ENCODE measurements around the gene PEPD.
"Not testable (repeated sequence)": the region's sequence is repeated elsewhere in the genome, so short reads cannot be mapped to it uniquely, and the experiment has no call there.

Gene PEPD

DNA sequence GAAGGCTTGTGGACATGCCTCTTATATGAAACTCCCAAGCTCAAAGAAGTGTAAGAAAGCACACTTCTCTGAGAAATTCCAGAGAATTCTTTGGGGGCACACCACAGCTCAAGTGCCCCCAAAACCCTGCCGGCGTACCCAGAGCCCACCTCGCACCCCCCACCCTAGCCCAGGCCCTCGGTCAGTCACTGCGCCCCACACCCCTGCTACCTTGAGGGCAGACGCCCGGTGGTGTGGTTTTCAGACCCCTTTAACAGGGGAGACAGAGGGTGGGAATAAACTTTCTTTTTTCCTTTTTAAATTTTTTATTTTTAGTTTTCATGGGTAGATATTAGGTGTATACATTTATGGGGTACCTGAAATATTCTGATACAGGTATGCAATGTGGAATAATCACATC lies 29.5 kb downstream of the PEPD start:
- no peak for DNase-seq (ENCODE audit: low read depth)
- H3K4me3 ChIP-seq (ENCODE audit: low read length), result no peak overlapping the region
- TF ChIP-seq CTCF (conservative IDR thresholded peaks at IDR 0.05; ENCODE audit: low read depth, low read length), result no peak

DNA sequence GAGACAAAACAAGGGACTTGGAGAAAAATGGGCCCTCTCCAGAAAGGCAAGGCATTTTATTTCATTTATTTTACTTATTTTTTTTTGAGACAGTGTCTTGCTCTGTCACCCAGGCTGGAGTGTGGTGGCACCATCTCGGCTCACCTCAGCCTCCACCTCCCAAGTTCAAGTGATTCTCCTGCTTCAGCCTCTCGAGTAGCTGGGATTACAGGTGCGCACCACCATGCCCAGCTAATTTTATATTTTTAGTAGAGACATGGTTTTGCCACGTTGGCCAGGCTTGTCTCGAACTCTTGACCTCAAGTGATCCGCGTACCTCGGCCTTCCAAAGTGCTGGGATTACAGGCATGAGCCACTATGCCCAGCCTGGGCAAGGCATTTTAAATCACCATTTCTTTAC lies 31.0 kb downstream of the PEPD start:
- not testable (repeated sequence) for H3K4me3 ChIP-seq (ENCODE audit: low read length); DNase-seq (ENCODE audit: low read depth)

- TF ChIP-seq CTCF (conservative IDR thresholded peaks at IDR 0.05; ENCODE audit: low read depth, low read length), result no peak
- no peak for DNase-seq (ENCODE audit: low read depth)
- no peak overlapping the region for H3K4me3 ChIP-seq (ENCODE audit: low read length)
Observed at GRCh38 chr19:33490041-33490451, 31.5 kb downstream of the PEPD start.

GRCh38 chr19:33488826-33489225 lies 32.8 kb downstream of the PEPD start:
- H3K4me3 ChIP-seq (ENCODE audit: low read length), result no peak overlapping the region
- no peak for TF ChIP-seq CTCF (conservative IDR thresholded peaks at IDR 0.05; ENCODE audit: low read depth, low read length)
- no peak for DNase-seq (ENCODE audit: low read depth)

DNA sequence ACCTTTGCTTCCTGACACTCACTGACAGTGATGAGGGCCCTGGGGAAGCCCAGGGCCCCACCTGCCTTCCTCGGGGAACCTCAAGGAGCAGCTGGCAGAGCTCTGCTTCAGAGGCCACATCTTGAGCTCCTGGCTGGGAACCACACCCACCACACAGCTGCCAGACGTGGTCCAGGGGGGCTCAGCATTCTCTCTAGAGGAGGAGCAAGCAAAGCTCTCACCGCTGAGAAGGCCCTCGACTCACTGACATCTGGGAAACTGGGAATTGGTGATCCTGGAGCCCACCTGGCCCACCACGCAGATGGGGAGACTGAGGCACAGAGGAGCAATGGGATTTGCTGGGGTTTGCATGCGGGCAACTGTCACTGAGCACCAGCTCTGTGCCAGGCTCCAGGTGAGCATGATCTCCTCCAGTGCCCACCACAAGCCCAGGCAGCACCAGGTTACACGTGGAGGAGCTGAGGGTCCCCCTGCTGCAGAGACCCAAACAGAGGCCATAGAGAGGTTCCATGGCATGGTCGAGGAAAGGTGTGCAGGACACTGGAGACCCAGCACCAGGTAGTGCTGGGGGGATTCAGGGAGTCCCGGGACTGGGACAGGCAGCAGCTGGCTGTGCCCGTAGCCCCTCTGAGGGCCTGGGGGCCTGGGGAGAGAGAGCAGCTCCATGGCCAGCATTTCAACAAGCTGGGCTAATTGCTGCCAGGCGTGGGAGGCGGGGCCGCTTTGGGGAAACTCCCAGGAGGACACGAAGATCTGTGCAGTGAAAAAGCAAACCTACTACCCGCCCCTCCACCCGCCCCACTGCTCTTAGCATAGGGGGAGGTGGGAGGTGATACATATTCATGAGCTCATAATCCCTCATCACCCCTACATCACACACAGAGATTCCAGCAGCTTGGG lies 33.4 kb downstream of the PEPD start:
- DNase-seq (ENCODE audit: low read depth), result no peak
- H3K4me3 ChIP-seq (ENCODE audit: low read length), result no peak overlapping the region
- no peak for TF ChIP-seq CTCF (conservative IDR thresholded peaks at IDR 0.05; ENCODE audit: low read depth, low read length)

- H3K4me3 ChIP-seq (ENCODE audit: low read length), result no peak overlapping the region
- no peak for TF ChIP-seq CTCF (conservative IDR thresholded peaks at IDR 0.05; ENCODE audit: low read depth, low read length)
- no peak for DNase-seq (ENCODE audit: low read depth)
Observed at GRCh38 chr19:33486936-33487811, 34.4 kb downstream of the PEPD start.

GRCh38 chr19:33486407-33486806 lies 35.2 kb downstream of the PEPD start:
- DNase-seq (ENCODE audit: low read depth), result no peak
- no peak for TF ChIP-seq CTCF (conservative IDR thresholded peaks at IDR 0.05; ENCODE audit: low read depth, low read length)
- no peak overlapping the region for H3K4me3 ChIP-seq (ENCODE audit: low read length)
